ENCODE data around the gene ALOX15B. TPM values are rescaled to one million over a fixed set of nuclear protein-coding genes. Genes with fewer than 3 reads are reported as not detected.

ALOX15B gene
- total RNA-seq, 2 donors from 2014 or later, result 0.48 to 3.3 TPM

GRCh38 chr17:8025176-8025911, 13.5 kb upstream of the ALOX15B start:
- no peak for DNase-seq (ENCODE audit: low spot score)
- intact Hi-C loops (cut with DNase I), result no loop called here

GRCh38 chr17:8029121-8029520, 9.7 kb upstream of the ALOX15B start:
- intact Hi-C loops (cut with DNase I), result no loop called here
- DNase-seq (ENCODE audit: low spot score), result no peak

- intact Hi-C loops (cut with DNase I), result no loop called here
Observed at GRCh38 chr17:8031261-8031661, 7.6 kb upstream of the ALOX15B start.

GRCh38 chr17:8031950-8032349, 6.9 kb upstream of the ALOX15B start:
- intact Hi-C loops (cut with DNase I), result no loop called here
- DNase-seq (ENCODE audit: low spot score), result no peak

More at GRCh38 chr17:8031261-8031661, 7.6 kb upstream of the ALOX15B start:
- DNase-seq (ENCODE audit: low spot score), result no peak

- intact Hi-C loops (cut with DNase I), result no loop called here
Observed at GRCh38 chr17:8032442-8032841, 6.4 kb upstream of the ALOX15B start.

GRCh38 chr17:8039611-8040168, 831 bp downstream of the ALOX15B start:
- DNase-seq (ENCODE audit: low spot score), result no peak
- intact Hi-C loops (cut with DNase I), result no loop called here

More at GRCh38 chr17:8032442-8032841, 6.4 kb upstream of the ALOX15B start:
- DNase-seq (ENCODE audit: low spot score), result no peak

- intact Hi-C loops (cut with DNase I), result no loop called here
Observed at GRCh38 chr17:8041249-8041928, 2.5 kb downstream of the ALOX15B start.

GRCh38 chr17:8041979-8042378, 3.1 kb downstream of the ALOX15B start:
- DNase-seq (ENCODE audit: low spot score), result no peak
- intact Hi-C loops (cut with DNase I), result no loop called here

More at GRCh38 chr17:8041249-8041928, 2.5 kb downstream of the ALOX15B start:
- no peak for DNase-seq (ENCODE audit: low spot score)

GRCh38 chr17:8044819-8045810, 6.3 kb downstream of the ALOX15B start:
- DNase-seq (ENCODE audit: low spot score), result peak; percentile 71
- intact Hi-C loops (cut with DNase I), result no loop called here

GRCh38 chr17:8046306-8046928, 7.6 kb downstream of the ALOX15B start:
- intact Hi-C loops (cut with DNase I), result no loop called here
- DNase-seq (ENCODE audit: low spot score), result peak; percentile 46

- intact Hi-C loops (cut with DNase I), result no loop called here
- peak; percentile 61 for DNase-seq (ENCODE audit: low spot score)
Observed at GRCh38 chr17:8046929-8047768, 8.3 kb downstream of the ALOX15B start.

GRCh38 chr17:8047769-8048110, 8.9 kb downstream of the ALOX15B start:
- intact Hi-C loops (cut with DNase I), result no loop called here
- DNase-seq (ENCODE audit: low spot score), result peak; percentile 47

GRCh38 chr17:8048236-8048635, 9.4 kb downstream of the ALOX15B start:
- peak; percentile 59 for DNase-seq (ENCODE audit: low spot score)
- intact Hi-C loops (cut with DNase I), result no loop called here

GRCh38 chr17:8048736-8049135, 9.9 kb downstream of the ALOX15B start:
- intact Hi-C loops (cut with DNase I), result no loop called here
- DNase-seq (ENCODE audit: low spot score), result no peak

GRCh38 chr17:8051831-8052230, 13.0 kb downstream of the ALOX15B start:
- no peak for DNase-seq (ENCODE audit: low spot score)
- intact Hi-C loops (cut with DNase I), result no loop called here

GRCh38 chr17:8052256-8053252, 13.7 kb downstream of the ALOX15B start:
- intact Hi-C loops (cut with DNase I), result no loop called here
- peak; percentile 71 for DNase-seq (ENCODE audit: low spot score)

- DNase-seq (ENCODE audit: low spot score), result no peak
- intact Hi-C loops (cut with DNase I), result no loop called here
Observed at GRCh38 chr17:8053600-8053999, 14.7 kb downstream of the ALOX15B start.

All from posterior vena cava (tissue), 2 donors.